Body of pancreas (tissue), 4 donors: ENCODE data around the gene NKAIN4.

ENCODE experiments used
- CTCF ChIP-seq, 7 experiments: fragments of 450-650 bp in 4 of 7; fragments of 200-600 bp in 3 of 7; sonication (generic) in 3 of 7; IDR thresholded peaks; one replicate each; pipeline ENCODE4 v1.5.1; 2016 to 2019; ENCODE audit warnings: antibody characterized with exemption in 7 of 7
- POLR2A ChIP-seq, 3 donors: fragments of 450-650 bp; IDR thresholded peaks; one replicate each; pipeline ENCODE4 v1.6.1; 2016; ENCODE audit warnings: antibody characterized with exemption in 3 of 3, mild to moderate bottlenecking in 2 of 3

- no peak for TF ChIP-seq CTCF (IDR thresholded peaks at IDR 0.05)
- TF ChIP-seq POLR2A (IDR thresholded peaks at IDR 0.05) = no peak
Observed at GRCh38 chr20:63295422-63295821, 41.2 kb upstream of the NKAIN4 start.
